Adrenal gland (tissue), 12 donors: ENCODE measurements around the gene HDAC4. TPM values are rescaled to one million over a fixed set of nuclear protein-coding genes. Genes with fewer than 3 reads are reported as not detected.

Experiments used
- DNase-seq, 7 donors: peaks; one replicate each; pipeline ENCODE4 v3.0.0-alpha.2; 2019 to 2020
- H3K27ac ChIP-seq, 5 donors: fragments of 200-600 bp; sonication (generic) in 4 of 5; 1 replicate in 3 of 5; 2 replicates in 2 of 5; pipeline versions ENCODE4 v1.5.1 to v1.8.0; 2016 to 2020; ENCODE audit warnings: mild to moderate bottlenecking in 1 of 5
- H3K27me3 ChIP-seq: fragments of 200-600 bp; 2 replicates; pipeline ENCODE4 v1.8.0; 2021
- H3K36me3 ChIP-seq, 2 donors: fragments of 200-600 bp; replicated peaks in 1 of 2; 1 replicate in 1 of 2; 2 replicates in 1 of 2; pipeline versions ENCODE4 v1.5.1 to v1.8.0; 2018 to 2022
- H3K4me1 ChIP-seq, 2 donors: fragments of 200-600 bp; replicated peaks in 1 of 2; 1 replicate in 1 of 2; 2 replicates in 1 of 2; pipeline versions ENCODE4 v1.5.1 to v1.8.0; 2018 to 2021
- H3K4me3 ChIP-seq, 4 donors: fragments of 200-600 bp; sonication (generic) in 3 of 4; one replicate each; pipeline ENCODE4 v1.5.1; 2016 to 2018
- H3K9me3 ChIP-seq, 3 donors: fragments of 200-600 bp; sonication (generic) in 1 of 3; replicated peaks in 1 of 3; 1 replicate in 2 of 3; 2 replicates in 1 of 3; pipeline versions ENCODE4 v1.5.1 to v1.8.0; 2016 to 2021
- POLR2A ChIP-seq, 2 donors: fragments of 450-650 bp; IDR thresholded peaks; one replicate each; pipeline ENCODE4 v1.6.1; 2017; ENCODE audit warnings: antibody characterized with exemption in 2 of 2, mild to moderate bottlenecking in 2 of 2, moderate library complexity in 1 of 2
- WGBS, 4 donors: extraction: QIAGEN DNeasy Blood & Tissue Kit in 2 of 4; methylation state at CpG; one replicate each; pipeline versions ENCODE4 v1.1.5 to v1.1.7; 2013 to 2017; 5-methylcytosine and 5-hydroxymethylcytosine counted together
- intact Hi-C, 2 donors: fragments of 100-400 bp; cut with DNase I; formaldehyde crosslinking; loops; one replicate each; pipeline versions ENCODE4 v1.14.1 to v1.15.0; 2022 to 2023
- polyA plus RNA-seq, 3 donors: library from polyadenylated mRNA; stranded (reverse); fragments of 200-250 nt in 2 of 3; fragments of 350-450 nt in 1 of 3; fragmentation: Illumina TruSeq in 1 of 3; extraction: RNeasy Lipid Tissue Mini Kit (QIAGEN cat#74804) in 1 of 3; gene quantifications; one replicate each; pipeline ENCODE4 v1.2.3, GENCODE V29; 2013 to 2014
- total RNA-seq, 9 donors: library from RNA; depleted of rRNA in 4 of 9; stranded (reverse); fragments of >200 nt in 4 of 9; fragments of 120-200 nt in 1 of 9; fragmentation: NEBNext Ultra II Directional in 1 of 9; extraction: Animal tissue kit (Norgen Biotek cat#: 25700) in 1 of 9; gene quantifications; one replicate each; pipeline versions ENCODE4 v1.1.0 to v1.2.4, GENCODE V29; 2013 to 2023
- TF ChIP-seq, protein P1 (sequence below), 6 experiments: fragments of 450-650 bp in 4 of 6; fragments of 200-600 bp in 2 of 6; sonication (generic) in 1 of 6; IDR thresholded peaks; 1 replicate in 5 of 6; 2 replicates in 1 of 6; pipeline versions ENCODE4 v1.5.1 to v1.8.0; 2016 to 2021; ENCODE audit warnings: antibody characterized with exemption in 6 of 6, mild to moderate bottlenecking in 2 of 6, moderate library complexity in 1 of 6
- donor health status: healthy with polysubstance abuse.
- donor health status: Bipolar disorder and iron deficiency.
- donor health status: DM: yes; HTN: yes; CAD: no.
- donor health status: DM: no; HTN: no; CAD: no.
- donor health status: DM: no; HTN: no; CAD: no.
- donor health status: DM: yes; HTN: yes; CAD: no.

HDAC4 gene
- total and polyA plus RNA-seq, 12 donors, result 8.3 to 88.9 (median 28.7) TPM

GRCh38 chr2:239106966-239107365, 293.9 kb downstream of the HDAC4 start:
- Histone ChIP-seq H3K9me3 (no peaks in the 10 kb centered on the region), H3K36me3 (peaks cover 0 to 33% of the 10 kb centered on the region in 2 donors), H3K4me1 (peaks cover 0 to 9% of the 10 kb centered on the region in 2 donors), H3K27ac (peak overlapping the region in 2 of 5 donors; percentile 1 to 14), H3K27me3 (no peaks in the 10 kb centered on the region), H3K4me3 (no peak overlapping the region)
- 44 to 74% (median 59%) methylated on average over 5 to 9 of the region's 9 CpGs for WGBS, 4 donors
- no peak for TF ChIP-seq POLR2A (IDR thresholded peaks at IDR 0.05)
- TF ChIP-seq, protein P1, sequence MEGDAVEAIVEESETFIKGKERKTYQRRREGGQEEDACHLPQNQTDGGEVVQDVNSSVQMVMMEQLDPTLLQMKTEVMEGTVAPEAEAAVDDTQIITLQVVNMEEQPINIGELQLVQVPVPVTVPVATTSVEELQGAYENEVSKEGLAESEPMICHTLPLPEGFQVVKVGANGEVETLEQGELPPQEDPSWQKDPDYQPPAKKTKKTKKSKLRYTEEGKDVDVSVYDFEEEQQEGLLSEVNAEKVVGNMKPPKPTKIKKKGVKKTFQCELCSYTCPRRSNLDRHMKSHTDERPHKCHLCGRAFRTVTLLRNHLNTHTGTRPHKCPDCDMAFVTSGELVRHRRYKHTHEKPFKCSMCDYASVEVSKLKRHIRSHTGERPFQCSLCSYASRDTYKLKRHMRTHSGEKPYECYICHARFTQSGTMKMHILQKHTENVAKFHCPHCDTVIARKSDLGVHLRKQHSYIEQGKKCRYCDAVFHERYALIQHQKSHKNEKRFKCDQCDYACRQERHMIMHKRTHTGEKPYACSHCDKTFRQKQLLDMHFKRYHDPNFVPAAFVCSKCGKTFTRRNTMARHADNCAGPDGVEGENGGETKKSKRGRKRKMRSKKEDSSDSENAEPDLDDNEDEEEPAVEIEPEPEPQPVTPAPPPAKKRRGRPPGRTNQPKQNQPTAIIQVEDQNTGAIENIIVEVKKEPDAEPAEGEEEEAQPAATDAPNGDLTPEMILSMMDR (IDR thresholded peaks at IDR 0.05), result no peak
- peak in 3 of 7 donors; percentile 31 to 46 (median 34) for DNase-seq
- intact Hi-C loops, result loop anchor here (2.0 to 5.0 kb wide), 2 partner anchors 70 kb away; no protein-coding TSS in a partner anchor

- TF ChIP-seq, protein P1 (IDR thresholded peaks at IDR 0.05), result peak; percentile 41 to 78 (median 67)
- TF ChIP-seq POLR2A (IDR thresholded peaks at IDR 0.05), result no peak
- WGBS, 4 donors, result 53 to 62% (median 55%) methylated on average over 8 to 11 of the region's 11 CpGs
- DNase-seq, result peak; percentile 66 to 90 (median 73)
- H3K27me3 ChIP-seq, result no peaks in the 10 kb centered on the region
- H3K4me1 ChIP-seq, result peaks cover 0 to 9% of the 10 kb centered on the region in 2 donors
- intact Hi-C loops, result loop anchor here (2.0 to 5.0 kb wide), 2 partner anchors 69 to 70 kb away; no protein-coding TSS in a partner anchor
- H3K4me3 ChIP-seq, result no peak overlapping the region
- H3K36me3 ChIP-seq, result peaks cover 0 to 36% of the 10 kb centered on the region in 2 donors
- H3K9me3 ChIP-seq, result no peaks in the 10 kb centered on the region
- H3K27ac ChIP-seq, result peak overlapping the region in 2 of 5 donors; percentile 1 to 14
Measured at GRCh38 chr2:239106314-239106908, 294.4 kb downstream of the HDAC4 start.

- 79 to 88% (median 84%) methylated on average over 5 to 12 of the region's 12 CpGs for WGBS, 4 donors
- intact Hi-C loops, result loop anchor here in 1 of 2 donors (5.0 kb wide), 1 partner anchor 68 kb away; no protein-coding TSS in a partner anchor
- H3K36me3 ChIP-seq, result peaks cover 0 to 47% of the 10 kb centered on the region in 2 donors
- peaks cover 0 to 9% of the 10 kb centered on the region in 2 donors for H3K4me1 ChIP-seq
- H3K4me3 ChIP-seq, result no peak overlapping the region
- no peaks in the 10 kb centered on the region for H3K27me3 ChIP-seq
- TF ChIP-seq, protein P1 (IDR thresholded peaks at IDR 0.05), result no peak
- no peak for TF ChIP-seq POLR2A (IDR thresholded peaks at IDR 0.05)
- no peak for DNase-seq
- H3K27ac ChIP-seq, result no peak overlapping the region
- H3K9me3 ChIP-seq, result no peaks in the 10 kb centered on the region
Measured at GRCh38 chr2:239105234-239105633, 295.6 kb downstream of the HDAC4 start.

DNA sequence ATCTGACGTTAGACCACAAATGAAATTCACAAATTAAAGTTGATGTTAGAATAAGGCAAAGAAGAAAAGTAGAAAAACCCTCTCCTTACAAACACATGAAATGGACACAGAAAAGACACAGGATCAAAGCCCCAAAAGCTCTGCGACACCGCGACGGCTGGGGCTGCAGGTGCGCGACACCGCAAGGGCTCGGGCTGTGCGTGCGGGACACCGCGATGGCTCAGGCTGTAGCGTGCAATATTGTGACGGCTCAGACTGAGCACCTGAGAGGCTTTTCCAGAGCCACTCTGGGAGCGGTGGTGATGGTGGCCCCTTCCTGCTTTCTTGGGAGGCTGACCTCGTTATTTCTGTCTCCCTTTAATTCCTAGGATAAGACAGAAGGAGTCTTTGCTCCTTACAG, 296.0 kb downstream of the HDAC4 start:
- TF ChIP-seq, protein P1 (IDR thresholded peaks at IDR 0.05), result no peak
- TF ChIP-seq POLR2A (IDR thresholded peaks at IDR 0.05), result no peak
- Histone ChIP-seq H3K27me3 (no peaks in the 10 kb centered on the region), H3K4me3 (no peak overlapping the region), H3K36me3 (peaks cover 0 to 50% of the 10 kb centered on the region in 2 donors), H3K4me1 (peaks cover 0 to 9% of the 10 kb centered on the region in 2 donors), H3K9me3 (no peaks in the 10 kb centered on the region), H3K27ac (no peak overlapping the region)
- intact Hi-C loops, result loop anchor here in 1 of 2 donors (5.0 kb wide), 1 partner anchor 67 kb away; no protein-coding TSS in a partner anchor
- DNase-seq, result no peak
- WGBS, 4 donors, result 94 to 97% (median 95%) methylated on average over 17 of the region's 17 CpGs
